Stimulated activated CD8-positive, alpha-beta memory T cell treated with anti-CD3 and anti-CD28 coated beads, Interleukin-4, amount 100 ng/mL, for 24 hours (primary cell): ENCODE measurements around the gene MFSD1.

ENCODE experiments used
- DNase-seq: peaks from one replicate; pipeline ENCODE4 v3.0.0-alpha.2; 2020; ENCODE audit warnings: low read depth

MFSD1 gene, protein sequence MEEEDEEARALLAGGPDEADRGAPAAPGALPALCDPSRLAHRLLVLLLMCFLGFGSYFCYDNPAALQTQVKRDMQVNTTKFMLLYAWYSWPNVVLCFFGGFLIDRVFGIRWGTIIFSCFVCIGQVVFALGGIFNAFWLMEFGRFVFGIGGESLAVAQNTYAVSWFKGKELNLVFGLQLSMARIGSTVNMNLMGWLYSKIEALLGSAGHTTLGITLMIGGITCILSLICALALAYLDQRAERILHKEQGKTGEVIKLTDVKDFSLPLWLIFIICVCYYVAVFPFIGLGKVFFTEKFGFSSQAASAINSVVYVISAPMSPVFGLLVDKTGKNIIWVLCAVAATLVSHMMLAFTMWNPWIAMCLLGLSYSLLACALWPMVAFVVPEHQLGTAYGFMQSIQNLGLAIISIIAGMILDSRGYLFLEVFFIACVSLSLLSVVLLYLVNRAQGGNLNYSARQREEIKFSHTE

DNA sequence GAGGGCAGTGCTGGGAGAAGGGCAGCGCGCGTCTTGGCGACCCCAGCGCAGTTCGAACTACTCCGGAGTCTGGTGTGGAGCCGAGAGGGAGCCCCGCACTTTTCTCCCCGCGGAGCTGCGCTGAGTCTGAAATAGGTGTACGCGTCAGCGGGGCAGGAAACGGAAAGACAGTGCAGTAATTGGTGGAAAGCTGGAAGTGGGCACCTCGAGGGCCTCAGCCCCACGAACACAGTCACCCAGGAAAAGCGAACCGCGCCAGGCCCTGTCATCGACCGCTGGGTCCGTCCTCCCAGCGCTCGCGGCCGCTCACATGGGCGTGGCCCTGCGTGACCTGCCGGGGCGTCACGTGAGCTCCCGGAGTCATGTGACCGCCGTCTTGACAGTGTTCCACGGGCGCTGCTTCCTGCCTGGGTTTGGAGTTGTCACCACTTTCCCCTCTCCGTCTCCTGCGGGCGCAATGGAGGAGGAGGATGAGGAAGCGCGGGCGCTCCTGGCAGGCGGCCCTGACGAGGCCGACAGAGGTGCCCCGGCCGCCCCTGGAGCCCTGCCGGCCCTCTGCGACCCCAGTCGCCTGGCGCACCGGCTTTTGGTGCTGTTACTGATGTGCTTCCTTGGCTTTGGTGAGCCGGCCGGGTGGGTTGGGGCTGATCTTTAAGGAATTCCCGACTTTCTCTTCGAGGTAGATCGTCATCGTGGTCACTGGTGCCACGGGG lies at the start of gene MFSD1:
TSS of gene MFSD1 (plus strand) at position 359 of the 713 bp plus-strand sequence. CDS start at position 458, 99 bp downstream.
- peak; percentile 89 for DNase-seq

DNA sequence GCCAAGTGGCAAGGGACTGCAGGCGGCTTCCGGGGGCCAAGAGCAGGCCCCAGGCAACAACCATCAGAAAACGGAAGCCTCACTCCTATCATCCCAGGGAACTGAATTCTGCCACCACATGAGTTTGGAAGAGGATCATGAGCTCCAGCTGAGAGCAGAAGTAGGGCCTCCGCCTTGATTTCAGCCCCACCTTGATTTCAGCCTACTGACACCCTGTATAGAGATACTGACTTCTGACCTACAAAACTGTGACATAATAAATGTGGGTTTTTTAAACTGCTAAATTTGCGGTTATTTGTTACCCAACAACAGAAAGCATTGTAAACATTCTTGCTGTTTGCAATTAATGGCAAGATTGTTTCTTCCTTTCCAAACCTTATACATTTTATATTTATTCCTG lies 48.0 kb upstream of the MFSD1 start:
- no peak for DNase-seq

DNA sequence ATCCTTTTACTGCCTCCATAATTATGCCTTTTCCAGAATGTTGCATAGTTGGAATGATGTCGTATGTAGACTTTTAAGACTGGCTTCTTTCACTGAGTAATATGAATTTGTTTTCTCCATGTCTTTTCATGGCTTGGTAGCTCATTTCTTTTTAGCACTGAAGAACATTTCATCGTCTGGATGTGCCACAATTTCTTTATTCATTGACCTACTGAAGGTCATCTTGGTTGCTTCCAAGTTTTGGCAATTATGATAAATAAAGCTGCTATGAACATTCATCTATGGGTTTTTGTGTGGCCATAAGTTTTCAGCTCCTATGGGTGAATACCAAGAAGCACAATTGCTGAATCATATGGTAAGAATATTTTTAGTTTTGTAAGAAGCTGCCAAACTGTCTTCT lies 46.4 kb upstream of the MFSD1 start:
- no peak for DNase-seq

DNA sequence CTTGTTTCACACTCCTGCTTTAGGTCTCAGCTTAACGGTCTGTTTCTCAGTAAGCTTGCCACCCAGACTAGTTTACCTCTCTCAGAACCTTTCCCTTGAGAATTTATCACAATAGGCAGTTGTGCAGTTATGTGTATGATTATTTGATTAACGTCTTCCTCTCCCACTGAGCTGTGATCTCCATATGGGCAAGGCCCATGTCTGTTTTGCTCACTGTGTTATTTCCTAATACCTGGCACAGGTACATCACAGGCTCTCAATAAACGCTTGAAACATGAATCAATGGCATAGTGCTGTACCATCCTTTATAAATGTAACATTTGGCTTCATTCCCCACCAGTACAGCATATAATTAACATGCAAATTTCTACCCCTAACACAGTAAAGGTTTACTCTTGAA lies 40.5 kb upstream of the MFSD1 start:
- DNase-seq = no peak

DNA sequence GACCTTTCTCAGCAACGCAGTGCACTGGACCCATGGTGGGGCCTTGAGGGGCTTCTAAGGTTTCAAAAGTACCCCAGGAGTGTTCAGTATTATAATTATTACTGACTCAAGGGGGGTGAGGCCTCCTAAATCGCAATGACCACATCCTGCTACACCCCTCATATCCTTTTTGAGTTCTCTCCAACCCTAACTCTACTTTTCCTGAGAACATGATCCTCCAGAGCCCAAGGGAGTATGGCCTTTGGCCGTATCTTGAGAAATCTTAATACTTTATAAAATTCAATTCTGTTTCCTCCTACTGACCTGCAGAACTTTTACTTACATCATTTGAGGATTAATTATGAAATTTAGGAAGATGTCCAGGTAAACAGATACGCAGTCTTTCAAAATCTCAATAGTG lies 39.2 kb upstream of the MFSD1 start:
- no peak for DNase-seq

DNA sequence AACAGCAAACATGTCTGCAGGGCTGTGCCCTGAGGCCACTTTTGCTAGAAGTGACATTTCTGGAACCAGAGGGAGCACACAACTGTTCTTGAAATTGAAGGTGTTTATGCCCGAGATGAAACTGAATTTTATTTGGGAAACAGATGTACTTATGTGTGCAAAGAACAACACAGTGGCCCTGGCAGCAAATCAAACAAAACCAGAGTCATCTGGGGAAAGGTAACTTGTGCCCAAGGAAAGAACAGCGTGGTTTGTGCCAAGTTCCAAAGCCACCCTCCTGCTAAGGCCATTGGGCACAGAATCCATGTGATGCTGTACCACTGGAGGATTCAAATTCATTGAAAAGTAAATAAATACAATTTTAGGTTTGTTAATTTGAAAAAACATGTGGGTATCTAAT lies 38.4 kb upstream of the MFSD1 start:
- DNase-seq = no peak

DNA sequence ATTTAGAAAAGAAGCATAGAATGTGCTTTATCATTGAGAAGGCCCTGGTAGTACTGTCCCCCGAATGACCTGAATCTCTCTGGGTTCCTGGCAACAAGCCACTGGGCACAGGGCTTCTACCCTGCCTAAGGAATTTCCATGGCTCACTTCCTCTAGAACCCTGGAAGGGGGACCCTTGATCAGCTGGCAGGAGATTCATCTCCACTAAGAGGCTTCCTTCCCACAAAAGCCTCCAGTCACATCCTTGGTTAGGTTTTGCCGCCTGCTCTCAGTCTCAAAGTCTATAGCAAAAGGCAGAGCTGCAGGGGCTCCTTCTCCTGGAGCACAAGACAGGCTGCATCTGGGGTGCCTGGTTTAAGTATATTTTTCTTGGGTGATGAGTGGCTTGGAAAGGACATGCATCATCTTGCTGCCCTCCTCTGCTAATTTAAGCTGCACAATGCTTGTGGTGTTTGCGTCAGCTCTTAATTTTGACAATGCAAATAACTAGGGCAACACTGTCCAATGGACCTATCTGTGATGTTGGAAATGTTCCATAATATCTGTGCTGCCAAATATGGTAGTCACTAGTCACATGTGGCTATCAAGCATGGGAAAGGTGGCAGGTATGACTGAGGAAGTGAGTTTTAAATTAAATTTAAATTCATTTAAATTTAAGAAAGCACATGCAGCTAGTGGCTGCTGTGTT lies 36.2 kb upstream of the MFSD1 start:
- DNase-seq = no peak

DNA sequence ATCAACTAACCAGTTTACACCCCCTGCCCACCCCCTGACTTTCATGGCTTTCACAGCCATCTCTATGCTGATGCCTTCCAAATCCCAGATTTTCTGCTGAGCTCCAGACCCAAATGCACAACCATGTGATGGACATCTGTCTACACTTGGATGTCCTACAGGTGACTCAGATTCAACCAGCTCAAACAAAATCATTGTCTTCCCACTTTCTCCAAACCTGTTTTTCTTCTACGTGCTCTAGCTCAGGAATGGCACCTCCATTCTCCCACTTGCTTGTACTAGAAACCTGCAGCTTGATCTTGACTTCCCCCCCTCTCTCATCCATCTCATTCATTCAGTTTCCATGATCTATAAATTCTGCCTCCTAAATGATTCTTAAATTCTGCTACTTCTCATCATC lies 35.5 kb upstream of the MFSD1 start:
- DNase-seq = no peak

DNA sequence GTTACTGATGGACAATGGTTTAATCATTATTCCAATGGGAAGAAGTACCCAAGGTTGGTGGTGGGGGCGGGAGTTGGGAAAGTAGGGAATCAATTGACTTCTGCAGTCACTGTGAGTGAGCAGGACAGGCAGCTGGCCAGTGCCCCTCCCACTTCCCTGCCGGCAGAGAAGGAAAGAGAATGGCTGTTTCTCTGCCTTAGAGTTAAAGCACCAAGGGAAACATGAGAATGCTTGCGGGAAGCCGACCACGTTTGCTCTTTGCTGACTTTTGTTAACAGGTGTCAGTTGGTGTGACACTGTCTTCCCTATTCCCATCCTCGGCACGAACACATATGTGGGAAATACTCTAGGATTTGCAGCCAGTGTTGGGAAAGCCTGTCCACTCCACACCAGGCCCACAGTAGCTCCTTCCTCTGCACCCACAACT lies 33.5 kb upstream of the MFSD1 start:
- no peak for DNase-seq

DNA sequence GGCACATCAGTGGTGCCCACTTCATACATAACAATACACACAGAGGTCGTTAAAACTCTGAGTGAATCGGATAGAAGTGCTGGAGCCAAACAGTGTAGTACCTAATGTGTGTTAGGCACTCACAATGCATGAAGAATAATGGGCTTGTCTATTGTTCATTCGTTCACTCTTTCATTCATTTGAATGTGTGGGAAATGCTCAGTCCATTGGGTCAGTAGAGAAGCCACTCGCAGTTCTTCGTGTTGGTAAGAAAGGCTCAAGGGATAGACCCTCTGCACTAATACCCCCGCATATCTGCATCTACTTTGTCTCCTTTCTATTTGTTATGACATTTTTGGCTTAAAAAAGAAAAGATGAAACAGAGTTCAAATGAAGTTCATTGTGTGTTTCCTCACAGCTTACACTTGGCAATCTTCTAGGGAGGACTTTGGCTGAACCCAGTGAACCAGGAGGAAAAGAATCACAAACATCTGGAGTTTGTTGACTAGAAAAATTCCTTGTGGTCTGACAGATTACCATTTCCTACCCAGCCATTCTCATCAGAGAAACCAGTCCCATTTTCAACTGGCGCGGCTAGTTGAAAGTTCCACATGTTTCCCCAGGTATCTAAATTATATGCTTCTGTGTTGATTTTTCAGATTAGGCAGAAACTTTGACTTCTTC lies 32.8 kb upstream of the MFSD1 start:
- DNase-seq = no peak

DNA sequence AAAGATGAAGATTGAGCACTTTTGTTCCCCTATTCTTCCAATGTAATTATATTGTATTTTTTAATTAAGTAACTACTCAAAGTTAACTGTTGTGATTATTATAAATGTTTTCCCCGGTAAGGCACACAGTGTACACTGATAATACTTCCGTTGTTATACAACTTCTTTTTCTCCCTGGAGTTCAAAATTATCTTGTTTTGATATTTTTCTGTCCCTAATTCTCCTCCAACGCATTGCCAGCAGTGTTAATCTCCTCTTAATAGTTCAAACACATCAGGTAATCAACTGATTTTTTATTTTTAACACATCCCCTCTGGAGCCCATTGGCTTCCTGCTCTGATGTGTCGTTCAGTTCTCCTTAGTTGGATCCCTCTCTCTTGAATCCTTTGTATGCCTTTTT lies 32.3 kb upstream of the MFSD1 start:
- no peak for DNase-seq

DNA sequence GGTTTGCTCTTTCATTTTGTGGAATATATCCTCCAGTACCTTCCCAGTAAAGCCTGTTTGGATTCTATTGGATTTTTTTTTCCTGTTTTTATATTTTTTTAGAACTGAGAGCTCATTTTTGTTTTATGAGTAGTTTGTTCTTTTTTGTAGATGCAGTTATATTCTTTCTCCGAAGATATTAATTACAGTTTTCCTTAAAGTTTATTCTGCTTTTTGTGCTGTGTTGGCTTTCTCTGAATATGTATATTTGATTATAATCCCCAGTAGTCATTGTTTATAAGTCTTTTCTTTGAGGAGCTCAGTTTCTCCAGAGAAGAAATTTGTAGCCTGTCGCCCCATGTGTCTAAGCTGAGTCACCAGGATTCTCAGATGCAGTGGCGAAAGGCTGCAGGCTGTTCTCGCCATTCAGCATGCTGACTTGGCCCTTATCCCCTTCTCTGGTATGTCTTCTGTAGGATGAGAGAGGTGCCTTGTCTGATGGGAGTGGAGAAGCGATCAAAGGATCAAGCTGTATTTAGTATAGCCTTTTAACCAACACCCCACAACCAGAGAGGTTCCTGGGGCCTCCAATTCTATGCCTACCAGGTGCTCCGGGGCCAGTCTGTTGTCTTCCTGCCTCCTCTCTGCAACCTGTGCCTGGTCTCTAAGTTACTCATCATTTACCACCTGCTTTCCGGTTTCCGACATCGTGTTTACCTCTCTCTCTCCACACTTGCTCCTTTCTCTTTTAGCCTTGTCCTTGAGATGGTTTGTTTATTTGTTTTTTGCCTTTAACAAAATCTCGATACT lies 31.7 kb upstream of the MFSD1 start:
- DNase-seq = no peak

DNA sequence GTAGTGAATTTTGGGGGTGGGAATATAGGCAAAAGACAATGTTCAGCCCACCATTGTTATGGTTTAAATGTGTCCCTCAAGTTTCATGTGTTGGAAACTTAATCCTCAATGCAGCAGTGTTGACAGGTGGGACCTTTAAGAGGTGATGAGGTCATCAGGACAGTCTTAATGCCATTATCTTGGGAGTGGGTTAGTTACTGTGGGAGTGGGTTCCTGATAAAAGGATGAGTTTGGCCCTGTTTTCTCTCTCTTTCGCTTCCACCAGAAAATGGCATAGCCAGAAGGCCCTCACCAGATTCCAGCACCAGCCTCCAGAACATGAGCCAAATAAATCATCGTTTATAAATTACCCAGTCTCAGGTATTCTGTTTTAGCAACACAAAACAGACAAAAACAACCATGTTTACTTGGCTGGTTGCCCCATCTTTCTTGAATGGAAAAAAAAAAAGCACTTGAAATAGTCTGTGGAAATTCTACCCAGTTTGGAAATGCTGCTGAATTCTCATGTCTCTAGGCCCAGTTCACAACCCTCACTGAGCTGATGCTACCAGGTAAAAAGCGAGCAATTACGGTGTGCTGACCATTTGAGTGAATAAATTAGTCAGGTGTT lies 31.0 kb upstream of the MFSD1 start:
- no peak for DNase-seq

DNA sequence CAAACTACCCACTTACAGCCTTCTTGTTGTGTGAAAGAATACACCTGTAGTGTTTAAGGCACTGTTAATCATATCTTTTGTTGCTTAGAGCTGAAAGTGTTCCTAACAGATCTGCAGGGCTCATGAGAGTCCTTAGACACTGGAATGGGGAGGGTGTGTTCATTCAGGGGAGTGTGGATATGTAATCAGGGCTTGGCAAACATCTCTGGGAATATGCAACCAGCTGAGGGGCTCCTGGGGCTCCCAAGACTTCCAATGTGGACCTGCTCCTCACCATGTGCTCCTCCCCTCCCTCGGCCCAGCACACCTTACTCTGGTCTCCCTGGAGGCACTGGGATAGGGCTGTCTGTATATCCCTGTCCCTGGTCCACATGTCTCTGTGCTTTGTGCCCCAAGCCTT lies 30.3 kb upstream of the MFSD1 start:
- DNase-seq = no peak

DNA sequence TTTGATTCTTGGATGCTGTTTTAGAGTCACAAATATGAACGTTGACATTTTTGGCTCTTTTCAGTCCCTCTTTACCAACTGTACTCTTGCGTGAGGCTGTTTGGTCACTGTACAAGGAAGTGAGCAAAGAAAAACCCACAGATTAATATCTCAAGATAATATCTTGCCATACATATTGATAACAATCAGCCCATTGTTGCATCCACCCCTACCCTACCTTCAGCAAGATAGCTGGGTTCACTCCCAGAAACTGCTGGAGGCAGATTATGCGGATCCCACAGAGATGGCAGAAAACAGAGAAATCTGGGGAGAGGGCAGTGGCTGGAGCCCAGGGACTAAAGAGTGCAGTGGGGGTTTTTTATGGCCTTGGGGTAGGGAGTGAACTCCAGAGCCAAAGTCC lies 29.9 kb upstream of the MFSD1 start:
- no peak for DNase-seq

DNA sequence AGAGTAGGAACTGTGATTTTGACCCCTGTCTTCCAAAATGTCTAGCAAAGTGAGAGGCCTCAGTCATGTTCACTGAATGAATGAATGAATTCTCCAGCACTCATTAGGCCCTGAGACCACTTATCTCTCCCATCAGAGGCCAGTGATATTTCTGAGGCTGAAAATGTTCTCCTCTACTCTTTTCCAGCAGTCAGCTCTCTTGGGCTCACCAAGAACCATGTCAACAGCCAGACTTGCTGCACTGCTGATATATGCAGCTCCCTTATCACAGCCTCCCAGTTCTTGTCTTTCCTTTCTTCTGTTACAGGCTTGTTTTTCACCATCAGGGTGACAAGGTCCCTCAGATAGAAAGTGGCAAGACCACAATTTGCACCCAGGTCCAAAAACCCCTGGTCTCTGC lies 28.7 kb upstream of the MFSD1 start:
- DNase-seq = no peak

DNA sequence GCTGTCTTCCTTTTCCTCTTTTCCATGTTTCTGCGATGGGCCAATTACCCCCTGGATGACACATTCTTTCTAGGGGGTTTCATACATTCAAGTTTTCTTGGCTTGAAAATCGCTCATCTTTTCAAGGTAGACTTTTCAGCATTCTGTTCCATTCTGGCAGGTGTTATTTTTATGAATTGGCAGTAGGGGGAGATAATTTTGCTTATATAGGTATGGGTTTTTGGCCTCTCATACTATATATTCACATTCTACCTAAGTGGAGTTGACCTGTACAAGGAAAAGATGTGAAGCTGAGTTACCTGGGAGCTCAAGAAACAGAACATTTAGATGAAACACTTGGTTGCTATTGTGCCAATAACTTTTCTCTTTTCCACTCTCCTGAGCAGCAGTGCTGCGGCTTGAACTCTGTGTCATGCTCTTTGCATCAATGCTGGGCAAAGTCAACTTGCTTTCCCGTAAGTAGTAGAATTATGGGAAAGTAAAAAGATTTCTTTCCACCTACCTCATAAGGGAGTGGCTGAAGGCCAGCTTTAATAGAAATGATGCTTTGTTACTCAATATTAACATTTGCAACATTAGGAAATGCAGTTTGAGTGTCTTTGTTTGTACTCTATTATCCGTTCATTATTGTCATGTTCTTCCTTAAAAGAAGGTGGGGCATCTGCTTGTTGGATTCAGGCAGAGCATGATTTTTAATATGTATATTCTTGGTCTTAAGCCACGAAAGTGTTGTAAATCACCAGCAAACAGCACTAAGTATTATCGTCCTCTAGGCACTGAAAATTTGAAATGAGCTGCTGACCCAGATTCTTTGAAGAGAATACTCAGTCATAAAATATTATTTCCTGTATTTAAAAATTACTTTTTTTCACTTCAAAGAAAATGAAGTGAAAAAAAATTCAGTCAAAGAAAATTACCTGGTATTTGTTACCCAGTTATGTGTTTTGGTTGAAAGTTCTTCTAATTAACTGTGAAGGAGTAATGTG lies 27.7 kb upstream of the MFSD1 start:
- DNase-seq = no peak

DNA sequence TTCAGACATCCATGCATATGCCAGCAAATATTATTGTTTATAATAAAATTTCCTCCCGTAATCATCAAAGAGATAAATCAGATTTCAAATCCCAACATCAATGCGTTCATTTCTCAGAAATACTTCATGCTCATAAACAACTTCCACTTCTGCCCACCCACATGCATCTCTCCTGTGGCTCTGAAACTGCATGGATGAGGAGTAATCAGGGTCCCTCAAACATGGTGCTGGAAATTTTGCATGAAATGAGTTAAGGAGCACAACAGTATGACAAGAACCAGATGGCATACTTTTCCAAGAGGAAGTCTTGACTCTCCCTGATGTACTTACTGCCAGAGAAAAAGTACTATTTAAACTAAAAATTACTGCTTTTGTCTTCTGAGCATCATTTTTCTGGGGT lies 26.9 kb upstream of the MFSD1 start:
- no peak for DNase-seq

DNA sequence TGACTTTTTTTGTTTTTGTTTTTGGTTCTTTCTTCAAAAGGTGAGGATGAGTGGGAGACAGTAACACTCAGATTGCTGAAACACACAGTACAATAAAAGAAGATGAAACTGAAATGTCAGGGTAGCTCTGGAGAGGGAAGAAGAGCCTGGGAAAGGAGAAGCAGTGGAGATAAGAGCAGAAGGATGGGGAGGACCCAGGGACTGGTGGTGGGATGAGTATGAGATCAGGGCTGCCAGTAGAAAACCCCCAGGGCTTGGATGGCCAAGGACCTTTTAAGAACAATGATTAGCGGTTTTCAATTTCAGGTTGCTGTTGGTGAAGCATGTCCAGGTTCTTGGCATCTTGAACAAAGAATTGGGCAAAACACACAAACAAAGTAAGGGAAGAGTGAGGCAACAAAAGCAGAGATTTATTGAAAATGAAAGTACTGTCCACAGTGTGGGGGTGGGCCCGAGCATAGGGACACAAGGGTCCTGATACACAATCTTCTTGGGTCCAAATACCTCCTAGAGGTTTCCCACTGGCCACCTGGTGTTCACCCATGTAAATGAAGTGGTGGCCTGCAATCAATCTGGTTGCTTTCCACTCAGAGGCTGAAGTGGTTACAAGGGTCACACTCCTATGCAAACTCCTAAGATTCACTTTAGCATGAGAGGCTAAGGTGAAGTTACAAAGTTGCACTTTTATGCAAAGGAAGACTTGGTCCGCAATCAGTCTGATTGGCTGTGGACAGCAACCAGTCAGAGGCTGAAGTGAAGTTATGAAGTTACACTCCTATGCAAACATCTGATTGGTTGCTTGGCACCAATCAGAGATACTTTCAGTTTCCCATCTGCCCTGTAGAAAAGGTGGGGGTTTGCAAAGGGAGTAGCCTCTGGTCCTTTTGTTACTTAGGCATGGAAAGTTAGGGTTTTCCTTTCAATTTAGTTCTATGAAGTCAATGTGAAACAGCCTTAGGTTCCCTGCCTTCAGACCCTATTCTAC lies 26.1 kb upstream of the MFSD1 start:
- DNase-seq = no peak
